ENCODE measurements around the gene EPS8L3.
"Not testable (repeated sequence)": the region's sequence is repeated elsewhere in the genome, so short reads cannot be mapped to it uniquely, and the experiment has no call there.

The EPS8L3 gene

DNA sequence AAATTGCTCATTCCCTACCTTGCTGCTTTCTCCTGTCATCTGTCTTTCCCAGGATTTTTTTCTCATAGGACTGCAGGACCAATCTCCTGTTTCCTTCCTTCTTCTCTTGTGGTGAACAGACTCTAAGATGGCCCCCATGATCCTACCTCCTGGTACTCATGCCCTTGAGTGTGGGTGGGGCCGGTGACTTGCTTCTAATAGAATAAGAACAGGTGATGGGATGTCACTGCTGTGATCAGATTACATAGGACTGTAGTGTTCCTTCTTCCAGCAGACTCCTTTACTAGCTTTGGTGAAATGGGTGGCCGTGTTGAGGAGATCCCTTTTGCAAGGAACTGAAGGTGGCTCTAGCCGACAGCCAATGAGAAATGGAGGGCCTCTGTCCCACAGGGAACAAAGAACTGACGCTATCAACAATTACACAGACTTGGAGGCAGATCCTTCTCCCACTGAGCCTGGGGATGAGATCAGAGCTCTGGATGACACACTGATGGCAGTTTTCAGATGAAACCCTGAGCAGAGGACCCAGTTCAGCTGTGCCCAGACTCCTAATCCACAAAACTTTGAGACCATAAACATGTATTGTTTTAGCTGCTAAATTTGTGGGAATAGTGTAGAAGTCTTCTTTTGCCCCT lies 30.4 kb downstream of the EPS8L3 start:
- DNase-seq (ENCODE audit: low read depth), result no peak

DNA sequence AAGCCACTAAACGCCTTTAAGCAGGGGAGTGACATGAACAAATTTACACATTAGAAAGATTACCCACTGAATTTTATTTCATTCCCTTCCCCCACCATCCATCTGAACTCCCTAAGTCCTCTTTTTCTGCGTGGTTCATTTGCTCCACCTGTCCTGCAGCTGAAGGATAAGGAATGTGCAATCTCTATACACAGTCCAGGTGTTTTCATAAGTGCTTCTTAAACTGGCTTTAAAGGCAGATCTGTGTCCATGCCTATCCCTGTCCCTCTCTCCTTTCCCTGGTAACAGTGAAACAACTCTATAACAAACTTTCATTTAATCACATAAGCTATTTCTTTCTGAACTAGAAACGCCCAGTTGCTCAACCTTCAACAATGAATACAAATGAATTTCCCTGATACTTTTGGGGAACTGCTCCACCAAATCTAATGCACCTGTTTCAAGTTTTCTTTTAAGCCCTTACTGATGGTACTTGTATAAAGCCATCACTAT lies 31.3 kb downstream of the EPS8L3 start:
- no peak for DNase-seq (ENCODE audit: low read depth)

DNA sequence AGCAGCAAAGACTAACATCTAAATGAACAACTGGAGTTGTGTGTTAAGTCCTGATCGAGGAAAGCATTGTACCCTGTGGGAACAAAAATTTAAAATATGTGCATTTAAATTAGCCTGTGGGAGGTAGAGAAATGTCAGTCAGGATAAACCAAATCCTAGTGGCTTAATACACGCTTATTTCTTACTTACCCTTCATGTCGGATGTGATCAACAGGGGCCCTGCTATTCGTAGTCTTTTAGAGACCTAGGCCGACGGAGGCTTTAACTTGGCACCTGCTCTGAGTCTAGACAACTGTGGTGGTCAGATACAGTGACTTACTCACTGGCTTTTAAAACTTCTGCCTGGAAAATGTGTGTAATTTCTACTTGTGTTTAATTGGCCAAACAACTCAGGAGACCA lies 33.1 kb downstream of the EPS8L3 start:
- no peak for DNase-seq (ENCODE audit: low read depth)

DNA sequence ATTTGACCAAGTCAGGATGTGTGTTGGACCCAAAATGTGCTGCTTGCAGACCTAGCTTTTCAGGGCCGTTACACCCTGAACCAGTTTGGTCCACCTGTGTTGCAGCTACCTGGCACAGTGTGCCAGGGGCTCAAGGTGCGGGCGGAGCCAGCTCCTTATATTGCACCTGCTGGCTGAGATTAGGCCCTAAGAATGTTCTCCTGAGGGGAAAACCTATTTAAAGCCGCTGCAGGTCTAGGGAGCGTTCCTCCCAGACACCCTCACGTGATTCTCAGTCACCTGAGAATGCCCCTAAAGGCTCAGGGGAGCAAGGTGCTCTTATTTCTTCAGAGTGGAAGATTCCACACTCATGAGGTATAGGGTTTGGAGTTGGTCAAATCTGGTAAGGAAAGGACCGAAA lies 34.9 kb downstream of the EPS8L3 start:
- no peak for DNase-seq (ENCODE audit: low read depth)

DNA sequence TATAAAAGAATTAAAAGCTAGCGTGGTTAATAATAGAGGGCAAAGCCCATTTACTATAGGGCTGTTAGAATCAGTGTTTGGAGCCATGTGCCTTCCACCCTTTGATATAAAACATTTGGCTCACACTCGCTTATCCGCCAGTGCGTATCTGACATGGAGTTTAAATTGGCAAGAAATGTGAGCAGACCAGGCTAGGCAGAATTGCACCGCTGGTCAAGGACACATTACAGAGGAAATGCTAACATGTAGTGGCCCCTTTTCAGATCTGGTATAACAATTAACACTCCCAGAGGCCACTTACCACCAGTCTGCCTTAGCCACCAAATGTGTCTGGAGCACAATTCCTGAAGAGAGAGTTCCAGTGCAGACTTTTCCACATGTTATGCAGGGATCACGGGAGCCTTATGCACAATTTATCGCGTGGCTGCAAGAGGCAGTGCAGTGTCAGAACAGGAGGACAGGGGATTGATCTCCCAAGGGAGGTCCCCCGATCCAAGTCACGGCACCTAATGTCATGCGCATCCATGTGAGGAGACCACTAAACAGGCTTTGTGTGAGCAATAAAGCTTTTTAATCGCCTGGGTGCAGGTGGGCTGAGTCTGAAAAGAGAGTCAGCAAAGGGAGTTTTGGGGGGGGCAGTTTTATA lies 36.9 kb downstream of the EPS8L3 start:
- no peak for DNase-seq (ENCODE audit: low read depth)

DNA sequence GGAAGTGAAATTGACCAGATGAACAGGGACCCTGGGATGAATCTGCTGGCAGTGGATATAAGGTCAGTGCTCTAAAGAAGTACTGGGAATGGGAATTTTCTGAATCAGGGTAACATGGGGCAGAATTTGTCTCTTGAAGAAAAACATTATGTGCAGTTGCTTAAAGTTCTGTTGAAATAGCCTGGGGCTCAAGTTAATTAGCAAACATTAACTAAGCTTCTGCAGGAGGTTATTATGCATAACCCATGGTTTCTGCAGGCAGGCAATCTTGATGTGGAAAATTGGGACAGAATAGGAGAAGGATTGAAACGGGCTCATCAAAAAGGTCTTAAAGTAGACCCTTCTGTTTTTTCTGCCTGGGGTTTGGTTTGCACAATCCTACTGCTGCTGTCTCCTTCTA lies 37.7 kb downstream of the EPS8L3 start:
- no peak for DNase-seq (ENCODE audit: low read depth)

DNA sequence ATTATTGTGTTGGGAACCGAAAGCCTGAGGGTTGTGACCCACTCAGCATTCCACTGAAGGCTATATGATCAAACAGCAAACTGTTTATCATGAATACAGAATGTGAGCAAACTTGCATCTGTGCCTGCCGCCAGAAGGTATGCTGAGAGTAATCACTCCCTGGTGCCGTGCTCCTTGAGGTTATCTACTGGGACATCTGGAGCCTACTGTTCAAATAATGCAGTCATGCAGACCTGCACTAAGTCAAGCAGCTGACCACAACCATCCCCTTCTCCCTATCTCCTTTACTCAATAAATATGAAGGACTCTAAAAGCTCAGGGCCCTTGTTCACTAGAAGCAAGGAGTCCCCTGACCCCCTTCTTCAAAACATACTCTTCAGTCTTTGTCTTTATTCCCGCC lies 38.2 kb downstream of the EPS8L3 start:
- DNase-seq (ENCODE audit: low read depth), result no peak

DNA sequence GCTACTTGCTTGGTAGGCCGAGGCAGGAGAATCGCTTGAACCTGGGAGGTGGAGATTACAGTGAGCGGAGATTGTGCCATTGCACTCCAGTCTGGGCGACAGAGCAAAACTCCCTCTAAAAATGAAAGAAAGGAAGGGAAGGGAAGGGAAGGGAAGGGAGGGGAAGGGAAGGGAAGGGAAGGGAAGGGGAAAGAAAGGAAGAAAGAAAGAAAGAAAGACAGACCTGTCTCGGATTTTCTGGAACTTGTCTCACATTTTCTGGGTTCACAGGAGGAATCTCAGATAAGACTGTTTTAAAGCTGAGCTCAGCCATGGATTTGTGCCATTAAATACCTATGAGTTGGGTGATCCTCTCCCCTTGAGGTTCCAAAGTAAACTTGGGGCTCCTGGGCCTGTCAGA lies 38.8 kb downstream of the EPS8L3 start:
- DNase-seq (ENCODE audit: low read depth), result no peak

DNA sequence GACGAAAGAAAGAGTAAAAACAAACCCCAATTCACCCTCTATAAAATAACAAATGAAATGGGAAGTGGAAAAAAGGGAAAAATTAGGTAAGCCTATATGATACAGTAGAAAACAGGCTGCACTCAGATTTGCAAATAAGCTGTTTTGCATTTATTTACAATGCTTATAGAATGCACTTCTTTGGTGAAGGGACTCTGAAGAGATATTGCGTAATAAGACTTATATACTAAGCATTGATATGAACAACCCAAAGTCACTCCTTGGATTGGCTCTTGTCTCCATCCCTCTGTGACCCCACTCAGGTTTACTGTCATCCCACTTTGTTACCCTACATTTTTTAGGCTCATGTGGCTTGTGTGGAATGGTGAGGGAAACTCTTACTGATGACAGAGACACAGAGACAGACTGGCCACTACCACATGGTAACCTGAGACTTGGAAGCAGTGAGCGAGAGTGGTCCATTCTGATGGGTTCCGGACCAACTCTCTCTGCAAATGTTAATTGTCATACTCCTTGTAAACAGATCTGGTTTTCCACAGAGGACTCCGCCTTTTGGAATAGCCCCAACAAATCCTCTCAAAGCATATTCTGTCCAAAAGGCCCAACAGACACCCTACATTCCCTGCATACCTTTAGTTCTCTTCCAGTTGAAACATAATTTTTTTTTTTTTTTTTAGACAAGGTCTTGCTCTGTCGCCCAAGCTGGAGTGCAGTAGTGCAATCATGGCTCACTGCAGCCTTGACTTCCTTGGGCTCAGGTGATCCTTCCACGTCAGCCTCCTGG lies 40.6 kb downstream of the EPS8L3 start:
- no peak for DNase-seq (ENCODE audit: low read depth)

DNA sequence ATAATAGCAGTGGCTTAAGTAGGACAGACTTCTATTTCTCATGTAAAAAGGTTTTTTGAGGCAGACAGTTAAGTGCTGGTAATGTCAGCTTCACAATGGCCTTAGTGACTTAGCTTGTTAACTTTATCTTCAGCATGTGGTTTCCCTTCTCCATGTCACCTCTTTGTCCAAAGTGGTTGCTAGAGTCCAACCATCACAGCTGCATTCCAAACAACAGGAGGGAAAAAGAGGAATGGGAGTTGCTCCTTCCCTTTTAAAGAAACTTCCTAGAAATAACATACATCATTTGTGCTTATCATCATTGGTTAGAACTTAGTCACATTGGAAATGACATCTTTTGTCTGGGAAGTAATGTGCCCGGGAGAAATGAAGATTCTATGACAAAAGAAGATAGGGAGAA lies 41.8 kb downstream of the EPS8L3 start:
- no peak for DNase-seq (ENCODE audit: low read depth)

DNA sequence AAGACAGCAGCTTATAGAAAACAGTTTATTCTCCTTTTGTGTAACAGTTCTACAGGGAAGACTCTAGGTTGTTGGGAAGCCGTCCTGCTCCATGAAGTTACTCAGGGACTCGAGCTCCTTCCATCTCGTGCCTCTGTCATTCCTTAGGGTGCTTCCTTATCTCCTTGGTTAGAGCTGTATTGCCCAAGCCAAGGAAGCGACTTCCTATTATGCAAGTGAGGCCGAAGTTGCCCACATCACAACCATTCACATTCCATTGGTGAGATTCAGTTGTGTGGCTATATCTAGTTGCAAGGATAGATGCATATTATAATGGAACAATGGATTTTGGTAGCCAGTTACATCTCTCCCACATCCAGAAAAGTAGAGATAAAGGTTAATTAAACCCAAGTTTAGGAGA lies 42.7 kb downstream of the EPS8L3 start:
- no peak for DNase-seq (ENCODE audit: low read depth)

DNA sequence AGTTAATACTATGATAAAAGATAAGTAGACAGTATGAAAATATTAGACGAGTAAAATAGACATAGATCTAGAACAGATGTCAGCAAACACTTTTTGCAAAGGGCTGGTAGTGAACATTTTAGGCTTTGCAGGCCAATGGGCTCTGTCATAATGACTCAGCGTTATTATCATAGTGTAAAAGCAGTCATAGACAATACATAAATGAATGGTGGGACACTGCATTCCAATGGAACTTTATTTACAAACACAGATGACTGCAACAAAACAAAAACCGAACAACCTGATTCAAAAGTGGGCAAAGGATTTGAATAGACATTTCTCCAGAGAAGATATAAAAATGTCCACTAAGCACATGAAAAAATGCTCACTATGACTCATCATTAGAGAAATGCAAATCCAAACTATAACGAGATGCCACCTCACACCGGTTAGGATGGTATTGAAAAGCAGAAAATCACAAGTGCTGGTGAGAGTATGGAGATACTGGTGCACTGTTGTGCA lies 44.3 kb downstream of the EPS8L3 start:
- no peak for DNase-seq (ENCODE audit: low read depth)

DNA sequence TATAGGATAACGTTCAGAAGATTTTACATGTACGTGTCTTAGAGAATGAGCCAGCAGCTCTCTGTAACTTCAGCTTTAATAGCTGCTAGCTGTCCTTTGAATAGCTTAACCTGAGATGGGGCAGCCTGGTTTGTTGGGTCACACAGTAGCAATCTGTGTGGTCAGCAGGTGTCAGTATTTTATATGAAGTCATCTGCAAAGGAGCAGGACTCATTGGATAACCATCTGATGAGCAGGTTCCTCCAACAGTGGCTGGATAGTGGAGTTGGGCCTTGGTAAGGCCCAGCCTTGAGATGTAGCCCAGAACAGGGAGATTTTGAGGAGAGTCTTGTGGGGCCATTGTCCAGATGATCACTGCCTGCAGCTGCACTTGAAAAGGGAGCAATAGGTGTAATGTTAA lies 45.2 kb downstream of the EPS8L3 start:
- DNase-seq (ENCODE audit: low read depth), result no peak

DNA sequence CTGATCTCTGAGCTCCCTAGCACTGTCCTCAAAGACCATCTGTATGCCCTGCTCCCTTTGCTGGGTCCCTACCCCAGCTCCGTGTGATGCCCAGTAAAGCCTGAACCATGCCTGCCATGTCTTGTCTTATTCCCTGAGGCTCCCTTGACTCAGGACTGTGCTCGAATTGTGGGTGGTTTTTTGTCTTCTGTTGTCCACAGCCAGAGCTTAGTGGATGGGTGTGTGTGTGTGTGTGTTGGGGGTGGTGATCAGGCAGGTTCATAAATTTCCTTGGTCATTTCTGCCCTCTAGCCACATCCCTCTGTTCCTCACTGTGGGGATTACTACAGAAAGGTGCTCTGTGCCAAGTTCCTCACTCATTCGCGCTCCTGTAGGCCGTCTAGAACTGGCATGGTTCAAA lies 46.0 kb downstream of the EPS8L3 start:
- DNase-seq (ENCODE audit: low read depth), result no peak

DNA sequence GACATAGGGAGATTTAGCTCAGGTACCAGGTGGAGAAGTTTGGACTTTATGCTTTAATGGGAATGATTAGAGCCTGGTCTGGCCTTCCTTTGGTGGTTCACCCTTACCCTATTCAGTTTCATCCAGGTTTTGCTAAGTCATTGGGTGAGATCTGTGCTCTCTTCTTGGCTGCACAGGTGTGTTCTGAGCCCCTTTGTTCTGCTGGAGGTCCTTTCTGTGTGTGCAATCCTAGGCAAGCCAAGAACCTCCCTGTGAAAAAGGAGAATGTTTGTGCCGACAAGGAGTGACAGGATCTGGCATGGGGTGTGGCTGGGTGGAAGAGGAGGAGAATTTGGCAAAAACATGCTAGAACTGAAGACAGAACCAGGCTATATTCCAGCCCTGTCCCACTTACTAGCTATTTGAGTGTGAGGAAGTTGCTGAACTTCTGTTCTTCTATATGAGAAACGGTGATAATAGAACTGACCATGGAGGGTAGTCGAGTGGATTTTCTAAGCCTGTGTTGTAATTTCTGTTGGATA lies 47.1 kb downstream of the EPS8L3 start:
- DNase-seq (ENCODE audit: low read depth), result no peak

DNA sequence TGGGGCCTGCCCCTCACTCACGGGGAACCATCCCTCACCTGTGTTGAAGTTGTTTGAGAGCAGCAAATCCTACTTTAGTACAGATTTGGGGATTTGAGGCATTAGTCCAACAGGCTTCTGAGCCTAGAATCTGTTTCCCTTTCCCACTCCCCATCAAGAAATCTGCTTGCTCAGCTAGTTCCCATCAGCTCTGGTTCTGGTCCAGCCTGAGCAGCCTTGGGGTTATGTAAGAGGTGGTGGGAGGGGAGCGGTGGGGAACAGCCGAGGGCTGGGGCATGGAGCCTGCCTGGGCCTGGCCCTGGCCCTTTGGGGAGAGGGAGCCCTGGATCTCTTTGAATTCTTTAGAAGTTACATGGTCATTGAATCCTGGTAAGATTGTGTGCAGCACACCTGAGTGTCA lies 47.6 kb downstream of the EPS8L3 start:
- DNase-seq (ENCODE audit: low read depth), result no peak

DNA sequence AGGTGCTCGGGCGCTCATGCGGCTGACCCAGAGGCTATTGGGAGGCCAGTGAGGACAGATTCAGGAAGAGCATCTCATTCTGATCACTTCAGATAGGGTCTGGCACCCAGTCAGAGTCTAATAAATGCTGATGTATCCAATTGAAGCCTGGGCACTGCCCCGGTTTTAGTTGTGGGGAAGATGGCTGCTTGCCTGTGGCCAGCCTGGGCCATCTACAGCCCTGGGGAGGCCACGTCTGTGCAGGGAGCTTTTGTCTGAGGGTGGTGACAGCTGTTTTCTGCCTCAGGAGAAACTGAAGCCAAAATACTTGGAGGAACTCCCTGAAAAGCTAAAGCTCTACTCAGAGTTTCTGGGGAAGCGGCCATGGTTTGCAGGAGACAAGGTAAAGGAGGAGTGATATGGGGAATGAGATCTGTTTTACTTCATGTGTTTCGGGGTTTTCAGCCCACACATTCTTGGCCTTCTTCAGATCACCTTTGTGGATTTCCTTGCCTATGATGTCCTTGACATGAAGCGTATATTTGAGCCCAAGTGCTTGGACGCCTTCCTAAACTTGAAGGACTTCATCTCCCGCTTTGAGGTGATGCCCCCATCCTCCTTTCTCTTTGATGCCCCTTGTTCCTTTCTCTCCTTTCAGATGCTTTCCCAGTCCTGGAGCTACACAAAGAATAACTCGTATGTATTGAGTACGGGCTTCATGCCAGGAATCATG lies 48.9 kb downstream of the EPS8L3 start:
- DNase-seq (ENCODE audit: low read depth), result no peak

DNA sequence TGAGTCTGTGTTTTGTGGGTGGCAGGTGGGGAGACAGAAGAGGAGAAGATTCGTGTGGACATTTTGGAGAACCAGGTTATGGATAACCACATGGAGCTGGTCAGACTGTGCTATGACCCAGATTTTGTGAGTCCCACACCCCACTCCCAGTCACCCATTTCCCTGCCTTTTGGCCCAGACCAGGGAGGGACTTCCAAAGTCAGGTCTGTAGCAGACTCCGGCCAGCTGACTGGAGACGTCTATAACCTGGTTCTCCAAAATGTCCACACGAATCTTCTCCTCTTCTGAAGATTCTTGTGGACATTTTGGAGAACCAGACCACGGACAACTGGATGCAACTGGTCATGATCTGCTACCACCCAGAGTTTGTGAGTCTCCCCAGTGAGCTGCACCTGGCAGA lies 50.1 kb downstream of the EPS8L3 start:
- DNase-seq (ENCODE audit: low read depth), result no peak

DNA sequence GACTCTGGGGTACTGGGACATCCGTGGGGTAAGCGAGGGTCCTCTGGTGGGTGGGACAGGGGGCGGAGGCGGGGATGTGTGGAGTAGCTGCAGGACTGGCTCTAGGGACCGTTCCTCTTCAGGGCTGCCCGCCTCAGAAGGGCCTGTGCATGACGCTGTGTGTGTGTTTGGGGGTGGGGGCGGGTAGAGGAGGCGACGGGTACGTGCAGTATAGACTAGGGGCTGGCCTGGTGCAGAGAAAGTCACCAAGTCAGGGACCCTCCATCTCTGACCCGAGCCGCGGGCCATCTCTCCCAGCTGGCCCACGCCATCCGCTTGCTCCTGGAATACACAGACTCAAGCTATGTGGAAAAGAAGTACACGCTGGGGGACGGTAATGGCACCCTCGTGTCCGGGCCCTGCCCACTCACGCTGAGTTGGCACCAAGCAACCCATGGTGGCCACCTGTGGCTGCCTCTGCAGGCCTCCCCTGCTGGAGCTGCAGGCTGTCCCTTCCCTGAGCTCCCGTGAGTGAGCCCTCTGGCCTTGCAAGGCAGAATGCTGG lies 51.3 kb downstream of the EPS8L3 start:
- DNase-seq (ENCODE audit: low read depth), result no peak

DNA sequence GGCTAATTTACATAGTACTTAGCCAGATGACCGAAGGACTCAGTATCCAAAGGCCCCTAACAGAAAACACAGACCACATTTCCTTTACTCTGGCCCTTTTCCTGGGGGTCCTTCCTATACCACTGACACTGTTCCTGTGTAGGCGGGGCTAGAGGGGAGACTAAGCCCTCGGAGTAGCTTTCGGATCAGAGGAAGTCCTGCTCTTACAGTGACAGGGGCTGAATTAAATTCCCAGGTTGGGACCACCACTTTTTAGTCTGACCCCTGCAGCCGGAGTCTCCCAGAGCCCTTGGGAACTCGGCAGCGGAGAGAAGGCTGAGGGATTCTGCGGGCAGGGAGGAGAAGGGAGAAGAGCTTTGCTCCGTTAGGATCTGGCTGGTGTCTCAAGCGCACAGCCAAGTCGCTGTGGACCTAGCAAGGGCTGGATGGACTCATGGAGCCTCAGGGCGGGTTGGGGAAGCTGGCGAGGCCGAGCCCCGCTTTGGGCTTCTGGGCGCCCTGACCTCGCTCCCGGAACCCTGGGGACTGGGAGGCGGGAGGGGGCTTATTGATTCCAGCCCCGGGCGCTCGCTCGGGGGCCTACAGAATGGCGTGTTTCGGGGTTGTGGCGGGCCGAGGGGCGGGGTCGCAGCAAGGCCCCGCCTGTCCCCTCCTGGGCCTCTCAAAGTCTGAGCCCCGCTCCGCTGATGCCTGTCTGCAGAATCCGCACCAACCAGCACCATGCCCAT lies 52.0 kb downstream of the EPS8L3 start, which contains the start of gene GSTM5:
Gene GSTM5 (plus strand): TSS at position 659 of the 728 bp plus-strand sequence. CDS start 62 bp downstream, at position 721.
- not testable (repeated sequence) for DNase-seq (ENCODE audit: low read depth)

DNA sequence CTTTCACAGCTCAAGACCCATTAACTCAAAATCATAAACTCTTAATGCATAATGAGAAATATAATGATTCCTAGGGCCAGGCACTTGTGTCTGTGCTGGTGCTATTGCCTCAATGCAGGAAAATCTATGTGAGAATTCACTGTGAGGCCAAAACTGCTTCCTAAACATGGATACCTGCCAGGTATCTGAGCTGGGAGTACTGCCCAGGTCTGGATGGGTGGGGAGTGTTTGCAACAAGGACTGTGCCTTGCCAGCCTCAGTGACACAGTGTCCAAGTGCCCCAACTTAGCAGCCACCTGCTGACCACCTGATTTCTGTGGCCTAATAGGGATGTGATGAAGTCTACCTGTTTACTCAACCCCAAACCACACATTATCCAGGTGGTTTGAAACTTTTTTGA lies 53.9 kb downstream of the EPS8L3 start:
- not testable (repeated sequence) for DNase-seq (ENCODE audit: low read depth)
